Smooth muscle cell (in vitro differentiated cells): ENCODE measurements around the gene LY6G5B. TPM values are rescaled to one million over a fixed set of nuclear protein-coding genes. Genes with fewer than 3 reads are reported as not detected.

ENCODE experiments used
- DNase-seq: peaks from one replicate; lab custom pipeline; 2025; ENCODE audit not compliant: unreplicated experiment; lab: John Stamatoyannopoulos, UW
- H2AFZ ChIP-seq: fragments of 200-600 bp; sonication (generic); 2 replicates; pipeline ENCODE4 v1.6.0; 2016; ENCODE audit warnings: antibody characterized with exemption, low read depth, mild to moderate bottlenecking
- H3F3A ChIP-seq: fragments of 200-600 bp; sonication (generic); 2 replicates; pipeline ENCODE4 v1.6.0; 2017; ENCODE audit warnings: antibody characterized with exemption, low read depth
- H3K27ac ChIP-seq: fragments of 200-600 bp; sonication (generic); 2 replicates; pipeline ENCODE4 v1.5.1; 2016; ENCODE audit warnings: low read depth, mild to moderate bottlenecking
- H3K27me3 ChIP-seq: fragments of 200-600 bp; sonication (generic); 2 replicates; pipeline ENCODE4 v1.6.1; 2016; ENCODE audit warnings: low read depth, mild to moderate bottlenecking
- H3K36me3 ChIP-seq: fragments of 200-600 bp; sonication (generic); 2 replicates; pipeline ENCODE4 v1.5.1; 2016; ENCODE audit warnings: low read depth
- H3K4me1 ChIP-seq: fragments of 200-600 bp; sonication (generic); 2 replicates; pipeline ENCODE4 v1.5.1; 2016; ENCODE audit warnings: low read depth
- H3K4me2 ChIP-seq: fragments of 200-600 bp; sonication (generic); 2 replicates; pipeline ENCODE4 v1.6.0; 2016; ENCODE audit warnings: mild to moderate bottlenecking
- H3K4me3 ChIP-seq: fragments of 200-600 bp; sonication (generic); 2 replicates; pipeline ENCODE4 v1.5.1; 2016; ENCODE audit warnings: mild to moderate bottlenecking
- H3K79me2 ChIP-seq: fragments of 200-600 bp; sonication (generic); 2 replicates; pipeline ENCODE4 v1.6.0; 2016; ENCODE audit warnings: low read depth, mild to moderate bottlenecking
- H3K9ac ChIP-seq: fragments of 200-600 bp; sonication (generic); 2 replicates; pipeline ENCODE4 v1.6.0; 2016; ENCODE audit warnings: low read depth
- H3K9me3 ChIP-seq: fragments of 200-600 bp; sonication (generic); replicated peaks from 2 replicates; pipeline ENCODE4 v1.5.1; 2016; ENCODE audit warnings: low read depth
- H4K20me1 ChIP-seq: fragments of 200-600 bp; sonication (generic); 2 replicates; pipeline ENCODE4 v1.6.0; 2016; ENCODE audit warnings: low read depth
- WGBS: methylation state at CpG from one replicate; pipeline ENCODE4 v1.1.7; 2016; ENCODE audit warnings: low lambda C conversion rate; 5-methylcytosine and 5-hydroxymethylcytosine counted together
- polyA plus RNA-seq: library from polyadenylated mRNA; unstranded; fragments of >200 nt; fragmentation: Nextera tagmentation; extraction: Ambion mirVana; gene quantifications from 2 replicates; pipeline ENCODE4 v1.2.1, GENCODE V29; 2016
- total RNA-seq: library from RNA; depleted of rRNA; stranded (reverse); fragments of >200 nt; gene quantifications from 2 replicates; pipeline ENCODE4 v1.2.3, GENCODE V29; 2014
- TF ChIP-seq, protein P1 (sequence below): fragments of 200-600 bp; sonication (generic); IDR thresholded peaks from 2 replicates; pipeline ENCODE4 v1.5.1; 2017; ENCODE audit warnings: borderline replicate concordance, mild to moderate bottlenecking, antibody characterized with exemption; ENCODE audit not compliant: insufficient read depth, poor library complexity, severe bottlenecking

LY6G5B gene
- total and polyA plus RNA-seq, 2 experiments from 2014 or later: 1.5 to 5.6 TPM

DNA sequence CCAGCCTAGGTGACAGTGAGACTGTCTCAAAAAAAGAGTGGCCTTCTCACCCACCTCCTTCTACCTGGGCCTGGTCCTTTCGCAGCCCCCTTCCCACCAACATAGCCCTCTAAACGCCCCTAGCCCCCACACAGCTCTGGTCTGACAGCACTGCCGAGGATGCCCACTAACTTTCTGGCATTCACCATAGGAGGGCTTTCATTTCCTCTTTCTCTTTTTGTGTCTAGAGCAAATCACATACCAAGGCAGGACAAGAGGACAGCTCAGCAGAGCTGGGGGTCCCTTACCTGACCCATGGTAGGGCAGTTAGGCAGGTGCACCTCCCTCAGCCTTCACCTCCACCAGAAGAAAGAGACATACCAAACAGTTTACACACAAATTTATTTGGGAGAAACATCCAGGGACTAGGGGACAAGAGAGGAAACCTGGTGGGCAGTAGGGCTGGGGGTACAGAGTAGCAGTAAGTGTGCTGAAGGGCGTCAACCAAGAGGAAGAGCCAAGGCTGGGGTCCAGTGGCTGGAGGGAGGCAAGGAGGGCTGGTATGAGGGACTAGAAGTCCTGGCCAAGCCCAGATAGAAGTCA, 6.6 kb downstream of the LY6G5B start:
- Histone ChIP-seq H3K4me2 (no peak overlapping the region), H3K79me2 (no peaks in the 10 kb centered on the region), H3F3A (peaks cover 7% of the 10 kb centered on the region), H3K9me3 (no peaks in the 10 kb centered on the region), H3K4me1 (peaks cover 5% of the 10 kb centered on the region), H3K27ac (no peak overlapping the region), H3K27me3 (no peaks in the 10 kb centered on the region), H2AFZ (no peak overlapping the region), H3K4me3 (no peak overlapping the region), H3K36me3 (no peaks in the 10 kb centered on the region), H4K20me1 (no peaks in the 10 kb centered on the region), H3K9ac (no peak overlapping the region)
- 84% methylated on average over 4 of the region's 4 CpGs for WGBS
- TF ChIP-seq, protein P1, sequence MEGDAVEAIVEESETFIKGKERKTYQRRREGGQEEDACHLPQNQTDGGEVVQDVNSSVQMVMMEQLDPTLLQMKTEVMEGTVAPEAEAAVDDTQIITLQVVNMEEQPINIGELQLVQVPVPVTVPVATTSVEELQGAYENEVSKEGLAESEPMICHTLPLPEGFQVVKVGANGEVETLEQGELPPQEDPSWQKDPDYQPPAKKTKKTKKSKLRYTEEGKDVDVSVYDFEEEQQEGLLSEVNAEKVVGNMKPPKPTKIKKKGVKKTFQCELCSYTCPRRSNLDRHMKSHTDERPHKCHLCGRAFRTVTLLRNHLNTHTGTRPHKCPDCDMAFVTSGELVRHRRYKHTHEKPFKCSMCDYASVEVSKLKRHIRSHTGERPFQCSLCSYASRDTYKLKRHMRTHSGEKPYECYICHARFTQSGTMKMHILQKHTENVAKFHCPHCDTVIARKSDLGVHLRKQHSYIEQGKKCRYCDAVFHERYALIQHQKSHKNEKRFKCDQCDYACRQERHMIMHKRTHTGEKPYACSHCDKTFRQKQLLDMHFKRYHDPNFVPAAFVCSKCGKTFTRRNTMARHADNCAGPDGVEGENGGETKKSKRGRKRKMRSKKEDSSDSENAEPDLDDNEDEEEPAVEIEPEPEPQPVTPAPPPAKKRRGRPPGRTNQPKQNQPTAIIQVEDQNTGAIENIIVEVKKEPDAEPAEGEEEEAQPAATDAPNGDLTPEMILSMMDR: no peak
- DNase-seq: no peak

DNA sequence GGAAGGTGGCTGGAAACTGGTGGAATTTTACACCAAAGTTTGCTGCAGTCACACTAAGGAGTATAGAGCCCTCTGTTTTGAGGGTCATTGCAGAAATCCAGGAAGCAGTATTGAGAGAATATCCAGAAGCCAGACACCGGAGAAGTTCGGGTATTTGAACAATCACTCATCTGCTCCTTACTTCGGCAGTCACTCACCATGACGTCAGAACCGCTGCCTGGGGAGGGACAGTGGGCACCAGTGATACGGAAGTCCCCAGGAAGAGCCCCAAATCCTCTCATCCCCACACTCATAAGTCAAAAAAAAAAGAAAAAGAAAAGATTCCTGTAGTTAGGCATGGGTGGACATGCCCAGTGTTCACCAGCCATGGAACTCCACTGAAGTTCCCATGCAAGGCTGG, 7.1 kb downstream of the LY6G5B start:
- Histone ChIP-seq H3K27me3 (no peaks in the 10 kb centered on the region), H3F3A (peaks cover 7% of the 10 kb centered on the region), H3K36me3 (no peaks in the 10 kb centered on the region), H3K9me3 (no peaks in the 10 kb centered on the region), H3K9ac (no peak overlapping the region), H3K4me3 (no peak overlapping the region), H3K4me2 (no peak overlapping the region), H3K4me1 (peaks cover 9% of the 10 kb centered on the region), H4K20me1 (no peaks in the 10 kb centered on the region), H3K79me2 (no peaks in the 10 kb centered on the region), H3K27ac (no peak overlapping the region), H2AFZ (no peak overlapping the region)
- no peak for DNase-seq
- TF ChIP-seq, protein P1: no peak
- WGBS: 69% methylated on average over 6 of the region's 6 CpGs

DNA sequence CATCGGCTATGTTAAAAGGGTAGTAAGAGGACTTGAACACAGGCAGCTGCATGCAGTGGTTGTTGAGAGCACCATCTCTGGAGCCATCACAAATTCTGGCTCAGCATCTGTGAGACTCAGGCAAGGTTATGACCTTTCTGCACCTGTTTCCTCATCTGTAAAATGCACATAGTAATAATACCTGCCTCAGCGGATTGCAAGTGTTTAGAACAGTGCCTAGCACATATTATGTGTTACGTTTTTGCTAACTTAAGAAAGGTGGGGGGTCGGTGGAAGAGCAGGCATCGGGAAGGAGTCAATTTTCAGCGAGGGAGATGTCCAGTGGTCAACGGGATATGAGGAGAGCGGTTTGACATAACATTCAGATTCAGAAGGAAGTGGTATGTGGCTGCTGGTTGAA, 8.2 kb downstream of the LY6G5B start:
- H3K9me3 ChIP-seq: no peaks in the 10 kb centered on the region
- H3K27ac ChIP-seq: no peak overlapping the region
- H3F3A ChIP-seq: peaks cover 7% of the 10 kb centered on the region
- no peak overlapping the region for H2AFZ ChIP-seq
- no peak overlapping the region for H3K9ac ChIP-seq
- TF ChIP-seq, protein P1: no peak
- no peaks in the 10 kb centered on the region for H3K79me2 ChIP-seq
- H3K36me3 ChIP-seq: no peaks in the 10 kb centered on the region
- H3K4me1 ChIP-seq: peaks cover 9% of the 10 kb centered on the region
- H3K4me2 ChIP-seq: no peak overlapping the region
- 79% methylated on average over 8 of the region's 8 CpGs for WGBS
- no peak for DNase-seq
- no peaks in the 10 kb centered on the region for H4K20me1 ChIP-seq
- no peaks in the 10 kb centered on the region for H3K27me3 ChIP-seq
- H3K4me3 ChIP-seq: no peak overlapping the region
